Measurements from ENCODE around the gene SLIT3. TPM values are rescaled to one million over a fixed set of nuclear protein-coding genes. Genes with fewer than 3 reads are reported as not detected.

The SLIT3 gene
- total and polyA plus RNA-seq, 9 of the 15 experiments (the other 6 are each of a cell fraction or from before 2014, with no cell fraction given), result 0.01 to 0.04 TPM; not detected in 7

GRCh38 chr5:169256191-169256590 is 44.7 kb downstream of the SLIT3 start:
- Histone ChIP-seq H3K9me3 (replicated peaks; ENCODE audit: control insufficient read depth, insufficient read depth, low read depth, low read length) (no peaks in the 10 kb centered on the region), H3K4me2 (ENCODE audit: insufficient read depth, low read length) (no peak overlapping the region), H4K20me1 (replicated peaks; ENCODE audit: control insufficient read depth, insufficient read depth, low read length) (no peaks in the 10 kb centered on the region), H3K79me2 (ENCODE audit: control insufficient read depth, insufficient read depth, low read length) (no peaks in the 10 kb centered on the region), H3K4me1 (replicated peaks in 1 of 2; ENCODE audit: control insufficient read depth in 2 of 2, insufficient read depth in 2 of 2, low read length in 2 of 2) (no peaks in the 10 kb centered on the region), H3K4me3 (no peak overlapping the region), H3K9me1 (ENCODE audit: control insufficient read depth, insufficient read depth, low read length) (no peaks in the 10 kb centered on the region), H2AFZ (ENCODE audit: low read depth, low read length) (no peak overlapping the region), H3K27me3 (ENCODE audit: control insufficient read depth in 2 of 2, insufficient read depth in 2 of 2, low read length in 2 of 2) (no peaks in the 10 kb centered on the region), H3K36me3 (ENCODE audit: control insufficient read depth, insufficient read depth, low read length) (no peaks in the 10 kb centered on the region), H3K9ac (ENCODE audit: insufficient read depth in 1 of 2, low read depth in 2 of 2, low read length in 2 of 2) (no peak overlapping the region), H3K27ac (ENCODE audit: extremely low read depth, low read depth, low read length) (no peak overlapping the region)
- CTCF ChIA-PET (ENCODE audit: low intra/inter-chr PET ratio), result no interaction called here
- BruUV-seq (replicated peaks), result no TSS peak
- no peak for ATAC-seq
- POLR2A ChIA-PET, result no interaction called here
- in situ Hi-C loops (cut with MboI), result no loop called here
- intact Hi-C loops (cut with micrococcal nuclease), result no loop called here
- 0% methylated on average over 5 of the region's 5 CpGs for WGBS (ENCODE audit: insufficient coverage, low coverage, missing lambda C conversion rate)
- DNase-seq (ENCODE audit: extremely low read depth in 1 of 4, low spot score in 3 of 4), result no peak
- no peak for FAIRE-seq
- TF ChIP-seq CXXC5 (CRISPR knock-in tag; IDR thresholded peaks at IDR 0.05), result no peak
- TF ChIP-seq RBM25 (IDR thresholded peaks at IDR 0.05; ENCODE audit: low read depth, low read length, severe bottlenecking), result peak; percentile 10

- Histone ChIP-seq H3K9ac (ENCODE audit: insufficient read depth in 1 of 2, low read depth in 2 of 2, low read length in 2 of 2) (no peak overlapping the region), H2AFZ (ENCODE audit: low read depth, low read length) (no peak overlapping the region), H4K20me1 (replicated peaks; ENCODE audit: control insufficient read depth, insufficient read depth, low read length) (no peaks in the 10 kb centered on the region), H3K27me3 (ENCODE audit: control insufficient read depth in 2 of 2, insufficient read depth in 2 of 2, low read length in 2 of 2) (no peaks in the 10 kb centered on the region), H3K4me2 (ENCODE audit: insufficient read depth, low read length) (no peak overlapping the region), H3K4me3 (no peak overlapping the region), H3K9me1 (ENCODE audit: control insufficient read depth, insufficient read depth, low read length) (no peaks in the 10 kb centered on the region), H3K36me3 (ENCODE audit: control insufficient read depth, insufficient read depth, low read length) (no peaks in the 10 kb centered on the region), H3K9me3 (replicated peaks; ENCODE audit: control insufficient read depth, insufficient read depth, low read depth, low read length) (no peaks in the 10 kb centered on the region), H3K27ac (ENCODE audit: extremely low read depth, low read depth, low read length) (no peak overlapping the region), H3K79me2 (ENCODE audit: control insufficient read depth, insufficient read depth, low read length) (no peaks in the 10 kb centered on the region), H3K4me1 (replicated peaks in 1 of 2; ENCODE audit: control insufficient read depth in 2 of 2, insufficient read depth in 2 of 2, low read length in 2 of 2) (no peaks in the 10 kb centered on the region)
- no peak for TF ChIP-seq DMBX1 (CRISPR knock-in tag; IDR thresholded peaks at IDR 0.05; ENCODE audit: borderline replicate concordance)
- no peak for TF ChIP-seq POLR3A (IDR thresholded peaks at IDR 0.05; ENCODE audit: borderline replicate concordance, extremely low read depth, insufficient read depth, insufficient read length)
- no peak for TF ChIP-seq THAP12 (CRISPR knock-in tag; IDR thresholded peaks at IDR 0.05)
- TF ChIP-seq FOXK1 (CRISPR knock-in tag; IDR thresholded peaks at IDR 0.05; ENCODE audit: borderline replicate concordance), result no peak
- BruUV-seq (replicated peaks), result no TSS peak
- DNase-seq (ENCODE audit: extremely low read depth in 1 of 4, low spot score in 3 of 4), result no peak
- ChIA-PET POLR2A (no interaction called here), CTCF (ENCODE audit: low intra/inter-chr PET ratio) (no interaction called here)
- no peak for FAIRE-seq
- ATAC-seq, result no peak
- in situ Hi-C loops (cut with MboI), result no loop called here
- intact Hi-C loops (cut with micrococcal nuclease), result no loop called here
- WGBS (ENCODE audit: insufficient coverage, low coverage, missing lambda C conversion rate), result 0% methylated on average over 3 of the region's 3 CpGs
Observed at GRCh38 chr5:169253071-169253470, 47.9 kb downstream of the SLIT3 start.
